Occipital lobe (tissue), 2 donors: ENCODE data around the gene HNRNPR. TPM values are rescaled to one million over a fixed set of nuclear protein-coding genes. Genes with fewer than 3 reads are reported as not detected.
A peak's percentile ranks its signal among the peaks of the same experiment; 100 is the strongest.

Experiments used
- DNase-seq: peaks from one replicate; lab custom pipeline; 2025; lab: John Stamatoyannopoulos, UW
- total RNA-seq: library from RNA; depleted of rRNA; stranded (reverse); fragments of >200 nt; gene quantifications from one replicate; pipeline ENCODE4 v1.2.3, GENCODE V29; 2014

Gene HNRNPR
- total RNA-seq, 1 donor from 2014 or later, result 160 TPM

- peak; percentile 67 for DNase-seq
These were observed 25.4 kb upstream of the HNRNPR start, which contains the start of gene ZNF436 for GRCh38 chr1:23369335-23370013. Gene ZNF436 (minus strand): TSS chr1:23369836. CDS start chr1:23368005, 1,831 bp downstream.

GRCh38 chr1:23368562-23369334, 24.7 kb upstream of the HNRNPR start:
- DNase-seq, result peak; percentile 77

GRCh38 chr1:23367791-23368561, 23.9 kb upstream of the HNRNPR start:
- DNase-seq, result peak; percentile 98

- no peak for DNase-seq
These were observed 23.3 kb upstream of the HNRNPR start for GRCh38 chr1:23367451-23367790.

- DNase-seq, result no peak
These were observed 22.5 kb upstream of the HNRNPR start for GRCh38 chr1:23366598-23366997.

- DNase-seq, result no peak
These were observed 22.1 kb upstream of the HNRNPR start for GRCh38 chr1:23366146-23366545.

- no peak for DNase-seq
These were observed 18.2 kb upstream of the HNRNPR start for GRCh38 chr1:23362218-23362713.

GRCh38 chr1:23358310-23358875, 14.3 kb upstream of the HNRNPR start:
- DNase-seq, result no peak

GRCh38 chr1:23357138-23357908, 13.2 kb upstream of the HNRNPR start:
- DNase-seq, result no peak

- no peak for DNase-seq
These were observed 12.5 kb upstream of the HNRNPR start for GRCh38 chr1:23356471-23357137.

- DNase-seq, result no peak
These were observed 10.2 kb upstream of the HNRNPR start for GRCh38 chr1:23354245-23354644.

GRCh38 chr1:23352096-23352695, 8.1 kb upstream of the HNRNPR start:
- DNase-seq, result no peak

GRCh38 chr1:23345920-23346319, 1.8 kb upstream of the HNRNPR start:
- no peak for DNase-seq

- DNase-seq, result no peak
These were observed 946 bp upstream of the HNRNPR start for GRCh38 chr1:23344987-23345472.

- DNase-seq, result peak; percentile 39
These were observed 618 bp downstream of the HNRNPR start for GRCh38 chr1:23343221-23344110.

GRCh38 chr1:23341931-23342692, 2.0 kb downstream of the HNRNPR start:
- DNase-seq, result no peak

- DNase-seq, result no peak
These were observed 4.5 kb downstream of the HNRNPR start for GRCh38 chr1:23339632-23340031.

GRCh38 chr1:23337869-23338268, 6.2 kb downstream of the HNRNPR start:
- DNase-seq, result no peak
